Measurements from ENCODE around the gene NELFB. TPM values are rescaled to one million over a fixed set of nuclear protein-coding genes. Genes with fewer than 3 reads are reported as not detected.

Gene NELFB
- total RNA-seq, 1 experiment from 2014 or later: 95.0 TPM

- peak; percentile 76; the same call in 1 of the 2 replicates for TF ChIP-seq FOXP1 (CRISPR knock-in tag; IDR thresholded peaks at IDR 0.05; ENCODE audit: borderline replicate concordance)
- no peak for TF ChIP-seq PREB (CRISPR knock-in tag; IDR thresholded peaks at IDR 0.05; ENCODE audit: borderline replicate concordance)
- TF ChIP-seq ZNF138 (CRISPR knock-in tag; conservative IDR thresholded peaks at IDR 0.05): no peak
- TF ChIP-seq ZBTB21 (CRISPR knock-in tag; IDR thresholded peaks at IDR 0.05; ENCODE audit: borderline replicate concordance): no peak
- TF ChIP-seq GTF2I (CRISPR knock-in tag; conservative IDR thresholded peaks at IDR 0.05): no peak
- no peak for TF ChIP-seq STAT6 (CRISPR knock-in tag; conservative IDR thresholded peaks at IDR 0.05; ENCODE audit: low read depth)
- TF ChIP-seq HMGXB4 (CRISPR knock-in tag; IDR thresholded peaks at IDR 0.05): peak; percentile 84; the same call in 1 of the 2 replicates
- TF ChIP-seq IRF1 (CRISPR knock-in tag; IDR thresholded peaks at IDR 0.05): no peak
- TF ChIP-seq EMX1 (CRISPR knock-in tag; IDR thresholded peaks at IDR 0.05): no peak
- no peak for TF ChIP-seq RORB (CRISPR knock-in tag; IDR thresholded peaks at IDR 0.05)
- no peak for TF ChIP-seq CREM (CRISPR knock-in tag; IDR thresholded peaks at IDR 0.05)
- TF ChIP-seq ETV6 (CRISPR knock-in tag; IDR thresholded peaks at IDR 0.05): peak; percentile 92; the same call in 1 of the 2 replicates
- no peak for TF ChIP-seq SMAD3 (CRISPR knock-in tag; IDR thresholded peaks at IDR 0.05; ENCODE audit: borderline replicate concordance)
- no peak for TF ChIP-seq CBFB (CRISPR knock-in tag; IDR thresholded peaks at IDR 0.05; ENCODE audit: low read depth)
- no peak for TF ChIP-seq FOXK1 (CRISPR knock-in tag; IDR thresholded peaks at IDR 0.05)
These were observed 22.4 kb downstream of the NELFB start, which contains the start of gene TOR4A (continued) for GRCh38 chr9:137277329-137278041.

GRCh38 chr9:137278061-137278701, 23.1 kb downstream of the NELFB start:
- ChIA-PET CTCF (interaction anchor here (0.7 to 2.7 kb wide), 14 partner anchors 9 to 231 kb away, joined by 3 to 30 read pairs (median 6); partner anchors contain the start of genes ENTPD8, EXD3, NELFB and NOXA1), POLR2A (interaction anchor here (2.0 kb wide), 1 partner anchor 38 kb away, joined by 12 read pairs; the partner anchor contains the start of gene TUBB4B)
- Mint-ChIP-seq H3K9me3 (no peaks in the 10 kb centered on the region), H3K27me3 (ENCODE audit: low read depth) (peaks cover 15% of the 10 kb centered on the region), H3K4me3 (peak overlapping the region; percentile 62), H3K4me1 (peaks cover 24% of the 10 kb centered on the region), H3K27ac (no peak overlapping the region), H3K36me3 (no peaks in the 10 kb centered on the region)
- ATAC-seq: no peak
- TF ChIP-seq TP53 (CRISPR knock-in tag; IDR thresholded peaks at IDR 0.05) (no peak), PREB (CRISPR knock-in tag; IDR thresholded peaks at IDR 0.05; ENCODE audit: borderline replicate concordance) (no peak), ZNF423 (CRISPR knock-in tag; IDR thresholded peaks at IDR 0.05) (no peak), TEAD4 (CRISPR knock-in tag; IDR thresholded peaks at IDR 0.05) (no peak), FOXK1 (CRISPR knock-in tag; IDR thresholded peaks at IDR 0.05) (no peak), ZBTB43 (CRISPR knock-in tag; IDR thresholded peaks at IDR 0.05) (no peak), ERG (CRISPR knock-in tag; IDR thresholded peaks at IDR 0.05) (no peak), SMAD3 (CRISPR knock-in tag; IDR thresholded peaks at IDR 0.05; ENCODE audit: borderline replicate concordance) (no peak), ZNF219 (CRISPR knock-in tag; IDR thresholded peaks at IDR 0.05; ENCODE audit: borderline replicate concordance) (no peak), CREM (CRISPR knock-in tag; IDR thresholded peaks at IDR 0.05) (no peak), ZNF671 (CRISPR knock-in tag; IDR thresholded peaks at IDR 0.05) (no peak), ZNF416 (CRISPR knock-in tag; IDR thresholded peaks at IDR 0.05) (no peak), ZNF138 (CRISPR knock-in tag; conservative IDR thresholded peaks at IDR 0.05) (no peak), FOXP1 (CRISPR knock-in tag; IDR thresholded peaks at IDR 0.05; ENCODE audit: borderline replicate concordance) (no peak)
- DNase-seq (ENCODE audit: low spot score): peak; percentile 48

All from WTC11 (cell line).